GM19240 (cell line): ENCODE data around the gene SDK2.

Source experiments
- DNase-seq: peaks from one replicate; pipeline ENCODE4 v3.0.0; 2011; ENCODE audit warnings: low spot score; ENCODE audit not compliant: insufficient read length

The SDK2 gene

GRCh38 chr17:73397856-73398540 is 246.2 kb downstream of the SDK2 start:
- DNase-seq, result no peak

GRCh38 chr17:73397278-73397826 is 246.9 kb downstream of the SDK2 start:
- no peak for DNase-seq

- DNase-seq, result no peak
Measured at GRCh38 chr17:73396431-73397277, 247.6 kb downstream of the SDK2 start.

GRCh38 chr17:73394512-73395450 is 249.5 kb downstream of the SDK2 start:
- DNase-seq, result no peak

GRCh38 chr17:73393962-73394361 is 250.3 kb downstream of the SDK2 start:
- DNase-seq, result no peak

- DNase-seq, result no peak
Measured at GRCh38 chr17:73393381-73393780, 250.9 kb downstream of the SDK2 start.

- DNase-seq, result no peak
Measured at GRCh38 chr17:73391331-73392265, 252.6 kb downstream of the SDK2 start.

- DNase-seq, result no peak
Measured at GRCh38 chr17:73390851-73391250, 253.4 kb downstream of the SDK2 start.

- DNase-seq, result no peak
Measured at GRCh38 chr17:73390221-73390620, 254.0 kb downstream of the SDK2 start.

- no peak for DNase-seq
Measured at GRCh38 chr17:73389411-73389810, 254.8 kb downstream of the SDK2 start.

- no peak for DNase-seq
Measured at GRCh38 chr17:73388578-73388905, 255.7 kb downstream of the SDK2 start.

GRCh38 chr17:73387746-73388577 is 256.3 kb downstream of the SDK2 start:
- no peak for DNase-seq

GRCh38 chr17:73386561-73386960 is 257.7 kb downstream of the SDK2 start:
- no peak for DNase-seq

- no peak for DNase-seq
Measured at GRCh38 chr17:73384926-73385325, 259.3 kb downstream of the SDK2 start.

GRCh38 chr17:73380439-73381106 is 263.7 kb downstream of the SDK2 start:
- DNase-seq, result no peak

GRCh38 chr17:73379826-73380225 is 264.4 kb downstream of the SDK2 start:
- no peak for DNase-seq

GRCh38 chr17:73378974-73379470 is 265.2 kb downstream of the SDK2 start:
- no peak for DNase-seq

- no peak for DNase-seq
Measured at GRCh38 chr17:73376636-73377035, 267.6 kb downstream of the SDK2 start.

- no peak for DNase-seq
Measured at GRCh38 chr17:73376152-73376551, 268.1 kb downstream of the SDK2 start.
